GM15510 (cell line): ENCODE data around the gene HPF1.

Source experiments
- POLR2A ChIP-seq: IDR thresholded peaks from 3 replicates; pipeline ENCODE4 v1.6.1; 2011; ENCODE audit warnings: borderline replicate concordance; ENCODE audit not compliant: insufficient read length; ENCODE audit errors: extremely low read depth

The HPF1 gene

DNA sequence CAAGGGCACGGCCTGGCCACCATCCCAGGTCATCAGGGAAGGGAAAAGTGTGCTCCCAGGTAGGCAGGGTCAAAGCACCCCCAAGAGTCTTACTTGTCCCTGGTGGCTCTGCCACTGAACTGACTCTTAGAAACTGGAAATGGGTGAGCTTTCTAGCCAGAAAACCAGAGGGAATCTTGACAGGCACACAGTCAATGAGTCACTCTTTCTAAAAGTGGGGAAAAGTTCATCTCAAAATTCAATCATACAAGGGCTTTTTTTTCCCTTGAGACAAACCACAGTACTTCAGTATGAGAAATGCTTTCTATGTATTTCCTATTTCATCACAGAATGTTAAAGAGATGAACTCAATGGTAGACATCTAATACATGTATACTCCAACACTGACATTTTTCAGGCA, 12.5 kb downstream of the HPF1 start:
- no peak for TF ChIP-seq POLR2A

DNA sequence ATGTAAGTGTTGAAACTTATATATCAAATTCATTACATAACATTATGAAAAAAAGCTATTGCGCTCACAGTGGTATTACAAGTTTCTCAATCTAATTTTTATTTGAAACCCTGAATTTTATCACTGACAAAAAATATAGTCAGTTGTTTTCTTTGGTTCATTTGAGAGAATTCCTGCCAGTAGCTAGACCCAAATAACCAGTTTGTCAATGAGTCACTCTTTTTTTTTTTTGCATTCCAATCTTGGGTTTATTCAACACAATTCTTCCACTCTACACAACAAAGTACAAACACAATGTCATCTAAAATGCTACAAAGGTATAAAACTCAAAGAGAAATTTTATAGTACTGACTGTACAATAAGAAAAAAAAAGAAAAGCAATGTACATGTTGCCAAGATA, 13.1 kb downstream of the HPF1 start:
- TF ChIP-seq POLR2A: no peak

DNA sequence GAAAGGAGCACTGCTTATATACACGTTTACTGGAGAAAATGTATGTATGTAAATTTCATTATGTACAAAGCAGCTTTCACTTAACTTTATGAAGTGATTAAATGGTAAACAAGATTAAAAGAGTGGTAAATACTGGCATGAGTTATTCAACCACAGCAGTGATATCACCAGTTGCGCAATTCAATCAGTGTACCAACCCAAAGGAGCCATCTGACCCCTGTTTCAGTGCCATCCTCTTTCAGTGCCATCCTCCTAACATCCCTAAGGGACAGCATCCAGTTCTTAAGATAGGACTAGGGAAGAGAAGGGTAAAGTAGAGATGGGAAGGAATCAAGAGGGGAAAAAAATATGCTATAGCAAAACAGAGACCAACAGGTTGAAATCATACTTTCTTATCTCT, 16.2 kb downstream of the HPF1 start:
- no peak for TF ChIP-seq POLR2A

DNA sequence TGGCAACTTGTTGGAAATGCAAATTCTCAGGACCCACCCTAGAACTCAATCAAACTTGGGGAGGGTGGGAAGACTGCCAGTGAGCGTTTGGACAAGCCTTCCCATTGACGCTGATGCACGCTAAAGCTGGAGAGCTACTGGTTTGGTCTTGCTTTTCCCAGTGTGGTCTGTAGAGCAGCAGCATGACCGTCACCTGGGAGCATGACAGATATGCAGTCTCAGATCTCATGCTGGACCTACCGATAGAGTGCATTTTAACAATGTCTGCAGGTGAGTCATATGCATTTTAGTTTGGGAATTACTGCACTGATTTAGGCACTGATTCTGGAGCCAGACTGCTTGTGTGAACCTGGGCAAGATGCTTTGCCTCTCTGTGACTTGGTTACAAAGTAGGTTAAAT, 27.2 kb downstream of the HPF1 start:
- TF ChIP-seq POLR2A: no peak

GRCh38 chr4:169727616-169728015, 30.1 kb downstream of the HPF1 start:
- no peak for TF ChIP-seq POLR2A

DNA sequence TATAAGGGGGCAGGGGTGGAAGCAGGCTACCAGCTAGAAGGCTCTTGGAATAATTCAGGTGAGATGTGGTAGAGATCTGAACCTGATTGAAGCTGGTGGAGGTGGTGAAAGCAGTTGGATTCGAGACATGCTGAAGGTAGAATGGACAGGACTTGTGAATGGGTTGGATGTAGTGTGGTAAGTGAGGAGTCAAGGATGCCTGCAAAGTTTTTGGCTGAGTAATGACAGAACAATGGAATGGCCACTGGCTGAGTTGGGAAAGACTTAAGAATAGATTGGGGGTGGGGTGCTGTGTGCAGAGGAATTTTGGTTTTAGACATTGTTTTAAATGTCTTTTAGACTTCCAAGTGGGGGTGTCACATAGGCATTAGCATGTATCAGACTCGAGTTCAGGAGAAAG, 33.5 kb downstream of the HPF1 start:
- TF ChIP-seq POLR2A: no peak

DNA sequence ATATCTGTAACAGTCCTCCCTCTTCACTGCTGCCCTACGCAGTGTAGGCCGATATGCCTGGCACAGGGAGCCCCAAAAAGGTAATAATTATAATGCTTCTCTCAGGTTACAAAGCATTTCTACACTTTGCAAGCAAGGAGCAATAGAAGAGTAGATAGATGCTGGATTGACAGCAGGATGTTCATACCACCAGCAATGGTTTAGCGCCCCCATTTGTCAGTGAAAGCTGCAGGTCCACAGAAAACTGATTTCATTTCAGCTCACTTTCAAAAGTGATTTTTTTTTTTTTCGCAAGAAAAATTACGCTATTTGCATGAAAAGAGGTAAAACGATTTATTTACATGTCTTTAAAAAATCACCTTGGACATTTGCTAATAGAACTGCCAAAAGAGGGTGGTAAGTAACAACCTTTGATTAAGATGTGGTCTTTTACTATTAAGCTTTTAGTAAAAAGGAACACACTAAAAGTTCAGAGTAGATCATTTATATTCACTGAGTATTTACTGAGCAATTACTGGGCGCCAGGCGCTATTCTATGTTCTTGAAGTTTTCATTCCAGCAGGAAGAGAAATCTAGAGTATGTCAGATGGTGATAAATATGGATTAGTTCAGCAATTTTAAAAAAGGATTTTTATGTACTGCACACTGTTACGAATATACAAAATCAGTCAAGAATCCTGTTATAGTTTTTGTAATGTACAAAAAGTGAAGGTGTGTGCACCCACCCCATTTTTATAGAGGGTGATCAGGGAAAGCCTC, 34.4 kb downstream of the HPF1 start:
- no peak for TF ChIP-seq POLR2A

DNA sequence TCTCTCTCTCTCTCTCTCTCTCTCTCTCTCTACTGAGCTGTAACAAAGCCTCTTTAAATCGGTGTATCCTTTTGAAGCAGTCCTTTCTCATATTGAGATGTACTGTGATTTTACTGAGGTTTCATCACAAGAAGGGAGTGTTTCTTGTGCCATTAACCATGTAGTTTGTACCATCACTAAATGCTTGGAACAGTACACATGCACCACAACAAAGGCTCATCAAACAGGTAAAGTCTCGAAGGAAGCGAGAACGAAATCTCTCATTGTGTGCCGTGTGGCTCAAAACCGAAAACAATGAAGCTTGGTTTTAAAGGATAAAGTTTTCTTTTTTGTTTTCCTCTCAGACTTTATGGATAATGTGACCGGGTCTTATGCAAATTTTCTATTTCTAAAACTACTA, 37.2 kb downstream of the HPF1 start:
- no peak for TF ChIP-seq POLR2A

- no peak for TF ChIP-seq POLR2A
These were observed 41.1 kb downstream of the HPF1 start for GRCh38 chr4:169716677-169717076.

GRCh38 chr4:169715826-169716225, 41.9 kb downstream of the HPF1 start:
- TF ChIP-seq POLR2A: no peak

GRCh38 chr4:169707958-169708643, 49.6 kb downstream of the HPF1 start:
- TF ChIP-seq POLR2A: no peak

GRCh38 chr4:169698331-169698730, 59.4 kb downstream of the HPF1 start:
- TF ChIP-seq POLR2A: no peak

GRCh38 chr4:169690787-169691186, 67.0 kb downstream of the HPF1 start:
- TF ChIP-seq POLR2A: no peak

DNA sequence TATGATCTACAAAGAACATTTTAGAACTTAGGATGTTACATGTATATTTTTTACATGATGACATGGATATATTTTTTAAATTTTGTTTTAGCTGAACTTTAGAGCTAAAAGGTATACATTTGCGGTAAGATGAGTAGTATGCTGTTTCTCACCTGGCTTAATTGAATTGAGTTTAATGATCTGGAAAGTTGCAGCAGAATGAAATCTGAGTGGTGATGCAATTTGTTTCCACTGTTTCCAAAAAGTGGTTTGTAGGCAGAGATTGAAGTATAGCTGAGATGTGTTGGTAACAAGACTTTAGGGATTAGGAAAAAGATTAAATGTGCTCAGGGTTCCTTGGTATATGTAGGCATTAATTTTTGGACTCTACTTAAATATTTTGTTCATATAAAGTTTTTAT, 68.1 kb downstream of the HPF1 start:
- no peak for TF ChIP-seq POLR2A

- no peak for TF ChIP-seq POLR2A
These were observed 75.2 kb downstream of the HPF1 start for GRCh38 chr4:169682372-169683047.
